Tibial artery (tissue), 4 donors: ENCODE data around the gene MASP1.

Experiments used
- DNase-seq, 2 donors: peaks; one replicate each; pipeline ENCODE4 v3.0.0-alpha.2; 2019
- H3K27ac ChIP-seq, 2 donors: fragments of 200-600 bp; sonication (generic) in 1 of 2; 1 replicate in 1 of 2; 2 replicates in 1 of 2; pipeline ENCODE4 v1.5.1; 2018 to 2019; ENCODE audit warnings: mild to moderate bottlenecking in 1 of 2
- H3K27me3 ChIP-seq, 2 donors: fragments of 200-600 bp; sonication (generic) in 1 of 2; one replicate each; pipeline versions ENCODE4 v1.5.1 to v1.6.0; 2016 to 2019
- H3K36me3 ChIP-seq, 3 donors: fragments of 200-600 bp; sonication (generic) in 2 of 3; one replicate each; pipeline ENCODE4 v1.5.1; 2016 to 2019; ENCODE audit warnings: mild to moderate bottlenecking in 2 of 3
- H3K4me1 ChIP-seq, 4 donors: fragments of 200-600 bp; sonication (generic) in 2 of 4; 1 replicate in 3 of 4; 2 replicates in 1 of 4; pipeline ENCODE4 v1.5.1; 2016 to 2019
- H3K4me3 ChIP-seq, 2 donors: fragments of 200-600 bp; sonication (generic) in 1 of 2; 1 replicate in 1 of 2; 2 replicates in 1 of 2; pipeline ENCODE4 v1.5.1; 2018 to 2019; ENCODE audit warnings: mild to moderate bottlenecking in 2 of 2
- H3K9me3 ChIP-seq, 3 donors: fragments of 200-600 bp; sonication (generic) in 1 of 3; one replicate each; pipeline ENCODE4 v1.5.1; 2016 to 2019
- CTCF ChIP-seq, 2 experiments: fragments of 200-600 bp in 1 of 2; fragments of 450-650 bp in 1 of 2; IDR thresholded peaks; one replicate each; pipeline ENCODE4 v1.5.1; 2017 to 2019; ENCODE audit warnings: antibody characterized with exemption in 2 of 2, mild to moderate bottlenecking in 1 of 2, moderate library complexity in 1 of 2
- intact Hi-C: fragments of 100-400 bp; cut with DNase I; formaldehyde crosslinking; loops from one replicate; pipeline ENCODE4 v1.15.0; 2023; ENCODE audit warnings: low total_unique reads

The MASP1 gene

GRCh38 chr3:187186375-187186774, 105.2 kb downstream of the MASP1 start:
- peaks cover 0 to 59% (median 41%) of the 10 kb centered on the region in 4 donors for H3K4me1 ChIP-seq
- no peak for DNase-seq
- no peaks in the 10 kb centered on the region for H3K9me3 ChIP-seq
- peak overlapping the region; percentile 73 to 91 for H3K27ac ChIP-seq
- H3K27me3 ChIP-seq = no peaks in the 10 kb centered on the region
- H3K4me3 ChIP-seq = no peak overlapping the region
- TF ChIP-seq CTCF (IDR thresholded peaks at IDR 0.05) = no peak
- intact Hi-C loops = loop anchor here (5.0 kb wide), 1 partner anchor 254 kb away; the partner anchor contains the start of gene ST6GAL1
- no peaks in the 10 kb centered on the region for H3K36me3 ChIP-seq

DNA sequence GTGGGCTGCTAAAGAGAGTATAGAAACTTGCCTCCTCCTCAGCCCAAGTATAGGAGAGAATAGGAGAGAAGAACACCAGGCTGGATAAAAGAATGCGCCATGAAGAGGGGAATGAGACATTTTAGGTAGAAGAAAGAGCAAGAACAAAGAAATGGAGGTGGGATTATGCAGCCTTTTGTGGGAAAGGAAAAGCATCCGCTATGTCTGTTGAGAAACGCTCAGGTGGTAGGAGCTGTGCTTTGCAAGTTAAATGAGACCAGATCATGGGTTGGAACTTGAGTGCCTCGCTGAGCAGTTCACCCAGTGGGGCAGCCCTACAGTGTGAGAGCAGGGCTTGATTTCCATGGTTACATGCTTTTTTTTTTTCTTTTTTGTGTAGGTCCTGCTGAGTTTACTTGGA, 105.8 kb downstream of the MASP1 start:
- peak overlapping the region; percentile 73 to 91 for H3K27ac ChIP-seq
- no peak for TF ChIP-seq CTCF (IDR thresholded peaks at IDR 0.05)
- intact Hi-C loops = loop anchor here (5.0 kb wide), 1 partner anchor 253 kb away; the partner anchor contains the start of gene ST6GAL1

More for the DNA sequence above, 105.8 kb downstream of the MASP1 start:
- peaks cover 0 to 59% (median 41%) of the 10 kb centered on the region in 4 donors for H3K4me1 ChIP-seq
- H3K9me3 ChIP-seq = no peaks in the 10 kb centered on the region
- H3K36me3 ChIP-seq = no peaks in the 10 kb centered on the region
- no peak overlapping the region for H3K4me3 ChIP-seq
- no peaks in the 10 kb centered on the region for H3K27me3 ChIP-seq
- DNase-seq = no peak
